HCT116 (cell line): ENCODE measurements around the gene ARHGAP45. TPM values are rescaled to one million over a fixed set of nuclear protein-coding genes. Genes with fewer than 3 reads are reported as not detected.

Experiments used
- ATAC-seq: fragments of 200-7000 bp; cut with Tn5 transposase; 2 replicates; pipeline ENCODE4 v1.9.1; 2020; ENCODE audit warnings: mild to moderate bottlenecking, moderate library complexity
- BruUV-seq: library from RNA; stranded (reverse); fragments of 400-500 nt; replicated peaks from 2 replicates; lab custom pipeline; 2021; lab: Mats Ljungman, UMichigan
- CTCF ChIA-PET: fragments of 300-600 bp; sonication (Branson Sonifier 250); formaldehyde crosslinking; loops from one replicate; lab custom pipeline; 2021; ENCODE audit warnings: antibody characterized with exemption; lab: Charles Lee
- POLR2A ChIA-PET: fragments of 300-600, 350-600 bp; sonication (Branson Sonifier 250); formaldehyde crosslinking; loops from one replicate; lab custom pipeline; 2021; ENCODE audit warnings: antibody characterized with exemption; lab: Charles Lee
- RAD21 ChIA-PET, 2 experiments: fragments of 300-600 bp; sonication (Branson Sonifier 250); formaldehyde crosslinking; loops; one replicate each; lab custom pipeline; 2023; ENCODE audit warnings: low total read pairs in 2 of 2; ENCODE audit not compliant: uncharacterized antibody in 2 of 2, unreplicated experiment in 2 of 2, low non-redundant PET in 1 of 2; lab: Charles Lee
- DNase-seq: peaks from one replicate; pipeline ENCODE4 v3.0.0-alpha.2; 2010; ENCODE audit warnings: low read depth, low spot score
- H2AFZ ChIP-seq: fragments of 200-600 bp; shearing (Covaris generic), sonication (generic); 2 replicates; pipeline ENCODE4 v1.6.1; 2017; ENCODE audit warnings: low read depth, mixed run types, mixed read lengths, antibody characterized with exemption, low read length; ENCODE audit not compliant: poor library complexity, severe bottlenecking
- H3K27ac ChIP-seq: 2 replicates; pipeline ENCODE4 v1.5.1; 2012; ENCODE audit warnings: low read depth, low read length
- H3K27me3 ChIP-seq: fragments of 200-600 bp; sonication (generic); 2 replicates; pipeline ENCODE4 v1.6.1; 2016; ENCODE audit warnings: mixed run types, low read length, mixed read lengths; ENCODE audit not compliant: insufficient read depth
- H3K36me3 ChIP-seq, 2 experiments: fragments of 200-500 bp in 1 of 2; fragments of 200-600 bp in 1 of 2; sonication (Bioruptor generic) in 1 of 2; sonication (generic) in 1 of 2; 2 replicates each; pipeline versions ENCODE4 v1.5.1 to v1.6.1; 2014 to 2016; ENCODE audit warnings: low read length in 2 of 2, inconsistent platforms in 1 of 2, mixed read lengths in 1 of 2, mixed run types in 1 of 2; ENCODE audit not compliant: insufficient read depth in 2 of 2, control insufficient read depth in 1 of 2
- H3K4me1 ChIP-seq, 2 experiments: fragments of 200-600 bp in 1 of 2; sonication (generic) in 1 of 2; 2 replicates each; pipeline versions ENCODE4 v1.5.1 to v1.6.1; 2012 to 2017; ENCODE audit warnings: low read length in 2 of 2, inconsistent platforms in 1 of 2, mild to moderate bottlenecking in 1 of 2, mixed read lengths in 1 of 2, mixed run types in 1 of 2, moderate library complexity in 1 of 2; ENCODE audit not compliant: insufficient read depth in 2 of 2, control insufficient read depth in 1 of 2
- H3K4me2 ChIP-seq: fragments of 200-600 bp; sonication (generic); 2 replicates; pipeline ENCODE4 v1.6.1; 2017; ENCODE audit warnings: mixed run types, low read length, mixed read lengths
- H3K4me3 ChIP-seq, 2 experiments: fragments of 200-600 bp in 1 of 2; sonication (generic) in 1 of 2; replicated peaks in 1 of 2; 2 replicates each; pipeline ENCODE4 v1.5.1; 2011 to 2016; ENCODE audit warnings: low read length in 2 of 2, control low read depth in 1 of 2, low read depth in 1 of 2, mild to moderate bottlenecking in 1 of 2, mixed read lengths in 1 of 2, mixed run types in 1 of 2
- H3K79me2 ChIP-seq: fragments of 200-600 bp; sonication (generic); 2 replicates; pipeline ENCODE4 v1.6.1; 2017; ENCODE audit warnings: mild to moderate bottlenecking, mixed run types, low read length, moderate library complexity, mixed read lengths; ENCODE audit not compliant: insufficient read depth
- H3K9ac ChIP-seq: fragments of 200-600 bp; sonication (generic); 2 replicates; pipeline ENCODE4 v1.6.1; 2016; ENCODE audit warnings: low read length, mixed read lengths
- H3K9me2 ChIP-seq: fragments of 200-600 bp; sonication (generic), shearing (Covaris generic); 2 replicates; pipeline ENCODE4 v1.6.1; 2017; ENCODE audit warnings: mixed run types, mild to moderate bottlenecking, moderate library complexity; ENCODE audit not compliant: insufficient read depth
- H3K9me3 ChIP-seq, 2 experiments: fragments of 200-500 bp in 1 of 2; fragments of 200-600 bp in 1 of 2; sonication (Bioruptor generic) in 1 of 2; sonication (generic) in 1 of 2; 2 replicates each; pipeline ENCODE4 v1.6.1; 2014 to 2017; ENCODE audit warnings: low read length in 2 of 2, mixed read lengths in 2 of 2, inconsistent platforms in 1 of 2, low read depth in 1 of 2, mild to moderate bottlenecking in 1 of 2, mixed run types in 1 of 2, moderate library complexity in 1 of 2; ENCODE audit not compliant: control insufficient read depth in 1 of 2, insufficient read depth in 1 of 2
- H4K20me1 ChIP-seq: fragments of 200-600 bp; sonication (generic), shearing (Covaris generic); 2 replicates; pipeline ENCODE4 v1.6.1; 2017; ENCODE audit warnings: mixed run types, mild to moderate bottlenecking, moderate library complexity; ENCODE audit not compliant: insufficient read depth
- CBX3 ChIP-seq: IDR thresholded peaks from 2 replicates; pipeline ENCODE4 v1.6.1; 2012; ENCODE audit warnings: low read depth
- EGR1 ChIP-seq: IDR thresholded peaks from 2 replicates; pipeline ENCODE4 v1.6.1; 2012; ENCODE audit warnings: low read depth
- ELF1 ChIP-seq: IDR thresholded peaks from 2 replicates; pipeline ENCODE4 v1.6.1; 2012; ENCODE audit warnings: low read depth, borderline replicate concordance
- EZH2 ChIP-seq: fragments of 200-600 bp; sonication (generic); IDR thresholded peaks from 2 replicates; pipeline ENCODE4 v1.6.1; 2017; ENCODE audit warnings: antibody characterized with exemption, mixed run types
- FOSL1 ChIP-seq: IDR thresholded peaks from 2 replicates; pipeline ENCODE4 v1.6.1; 2012; ENCODE audit warnings: low read depth
- JUND ChIP-seq: IDR thresholded peaks from 2 replicates; pipeline ENCODE4 v1.6.1; 2012
- POLR2A ChIP-seq: IDR thresholded peaks from 2 replicates; pipeline ENCODE4 v1.7.0; 2011; ENCODE audit warnings: borderline replicate concordance; ENCODE audit not compliant: insufficient read depth, insufficient read length; ENCODE audit errors: extremely low read depth
- POLR2AphosphoS5 ChIP-seq: IDR thresholded peaks from 2 replicates; pipeline ENCODE4 v1.6.1; 2011; ENCODE audit warnings: mild to moderate bottlenecking, low read depth, low read length, moderate library complexity
- RAD21 ChIP-seq: IDR thresholded peaks from 2 replicates; pipeline ENCODE4 v1.6.1; 2012; ENCODE audit warnings: low read depth, mild to moderate bottlenecking
- SIN3A ChIP-seq: IDR thresholded peaks from 2 replicates; pipeline ENCODE4 v1.6.1; 2012; ENCODE audit warnings: low read depth
- SP1 ChIP-seq: IDR thresholded peaks from 2 replicates; pipeline ENCODE4 v1.6.1; 2012; ENCODE audit warnings: low read depth
- TCF7L2 ChIP-seq: IDR thresholded peaks from 2 replicates; pipeline ENCODE4 v1.7.0; 2011; ENCODE audit warnings: borderline replicate concordance, inconsistent platforms; ENCODE audit not compliant: insufficient read depth, insufficient read length; ENCODE audit errors: extremely low read depth
- YY1 ChIP-seq: IDR thresholded peaks from 2 replicates; pipeline ENCODE4 v1.6.1; 2011; ENCODE audit warnings: low read length, low read depth, moderate library complexity, mild to moderate bottlenecking; ENCODE audit not compliant: insufficient replicate concordance; ENCODE audit errors: extremely low read depth
- ZNF274 ChIP-seq: fragments of 200-500 bp; sonication (Bioruptor generic); IDR thresholded peaks from 2 replicates; pipeline ENCODE4 v1.6.1; 2014; ENCODE audit warnings: mild to moderate bottlenecking, low read depth, low read length, inconsistent platforms
- intact Hi-C: fragments of 100-400 bp; cut with micrococcal nuclease; formaldehyde crosslinking; loops from 2 replicates; pipeline ENCODE4 v1.10.0; 2022
- total RNA-seq: library from RNA; stranded (reverse); gene quantifications from one replicate; pipeline ENCODE4 v1.2.1, GENCODE V29; 2021; ENCODE audit not compliant: unreplicated experiment
- TF ChIP-seq, protein P1 (sequence below): IDR thresholded peaks from 2 replicates; pipeline ENCODE4 v1.6.1; 2011; ENCODE audit warnings: mild to moderate bottlenecking, low read length, moderate library complexity; ENCODE audit not compliant: insufficient replicate concordance; ENCODE audit errors: extremely low read depth
- TF ChIP-seq, protein P2 (sequence below): IDR thresholded peaks from 2 replicates; pipeline ENCODE4 v1.6.1; 2012
- TF ChIP-seq, protein P3 (sequence below), 3 experiments: fragments of 200-600 bp in 1 of 3; sonication (generic) in 1 of 3; IDR thresholded peaks in 2 of 3; conservative IDR thresholded peaks in 1 of 3; 2 replicates each; pipeline ENCODE4 v1.5.1; 2012 to 2017; ENCODE audit warnings: low read depth in 2 of 3, low read length in 2 of 3, antibody characterized with exemption in 1 of 3, borderline replicate concordance in 1 of 3, control low read depth in 1 of 3, mild to moderate bottlenecking in 1 of 3, mixed read lengths in 1 of 3, mixed run types in 1 of 3, moderate library complexity in 1 of 3; ENCODE audit not compliant: insufficient read depth in 1 of 3
- TF ChIP-seq, protein P4 (sequence below): IDR thresholded peaks from 2 replicates; pipeline ENCODE4 v1.6.1; 2012; ENCODE audit warnings: low read depth
- TF ChIP-seq, protein P5 (sequence below): IDR thresholded peaks from 2 replicates; pipeline ENCODE4 v1.6.1; 2012

Gene ARHGAP45
- total RNA-seq, 1 experiment from 2014 or later: 30.4 TPM

DNA sequence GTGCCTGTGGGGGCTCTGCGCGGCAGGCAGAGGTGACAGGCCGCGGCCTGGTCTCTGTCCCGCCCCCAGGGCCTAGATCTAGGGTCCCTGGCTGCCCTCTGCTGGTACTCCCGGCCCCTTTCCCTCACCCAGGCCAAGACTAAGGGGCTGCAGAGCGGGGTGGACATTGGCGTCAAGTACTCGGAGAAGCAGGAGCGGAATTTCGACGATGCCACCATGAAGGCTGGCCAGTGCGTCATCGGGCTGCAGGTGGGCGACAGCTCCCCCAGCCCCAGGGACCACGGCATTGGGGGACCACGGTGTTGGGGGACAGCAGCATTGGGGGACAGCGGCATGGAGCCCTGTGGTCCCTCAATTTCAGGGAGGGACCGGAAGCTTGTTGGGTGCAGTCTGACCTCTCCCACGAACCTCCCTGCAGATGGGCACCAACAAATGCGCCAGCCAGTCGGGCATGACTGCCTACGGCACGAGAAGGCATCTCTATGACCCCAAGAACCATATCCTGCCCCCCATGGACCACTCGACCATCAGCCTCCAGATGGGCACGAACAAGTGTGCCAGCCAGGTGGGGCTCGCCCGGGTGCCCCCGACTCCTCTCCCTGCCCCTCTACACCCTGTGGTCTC is 30.9 kb upstream of the ARHGAP45 start:
- Histone ChIP-seq H3K27ac (0 out of 2 replicates have a peak overlapping the region, but pooled peaks have one; percentile 6), H3K4me1 (peaks cover 6 to 34% of the 10 kb centered on the region in 2 experiments; a peak in 3 of 4 replicates), H4K20me1 (no peaks in the 10 kb centered on the region), H3K9ac (no peak overlapping the region), H3K36me3 (peaks cover 18 to 21% of the 10 kb centered on the region in 2 experiments; a peak in 3 of 4 replicates), H3K79me2 (peaks cover 23% of the 10 kb centered on the region; the same call in 1 of the 2 replicates), H3K9me2 (no peaks in the 10 kb centered on the region), H3K27me3 (no peaks in the 10 kb centered on the region), H3K4me2 (no peak overlapping the region), H3K9me3 (no peaks in the 10 kb centered on the region), H2AFZ (no peak overlapping the region), H3K4me3 (no peak overlapping the region)
- intact Hi-C loops: no loop called here
- DNase-seq (no peak), ATAC-seq (no peak)
- BruUV-seq: no TSS peak
- TF ChIP-seq, protein P1, sequence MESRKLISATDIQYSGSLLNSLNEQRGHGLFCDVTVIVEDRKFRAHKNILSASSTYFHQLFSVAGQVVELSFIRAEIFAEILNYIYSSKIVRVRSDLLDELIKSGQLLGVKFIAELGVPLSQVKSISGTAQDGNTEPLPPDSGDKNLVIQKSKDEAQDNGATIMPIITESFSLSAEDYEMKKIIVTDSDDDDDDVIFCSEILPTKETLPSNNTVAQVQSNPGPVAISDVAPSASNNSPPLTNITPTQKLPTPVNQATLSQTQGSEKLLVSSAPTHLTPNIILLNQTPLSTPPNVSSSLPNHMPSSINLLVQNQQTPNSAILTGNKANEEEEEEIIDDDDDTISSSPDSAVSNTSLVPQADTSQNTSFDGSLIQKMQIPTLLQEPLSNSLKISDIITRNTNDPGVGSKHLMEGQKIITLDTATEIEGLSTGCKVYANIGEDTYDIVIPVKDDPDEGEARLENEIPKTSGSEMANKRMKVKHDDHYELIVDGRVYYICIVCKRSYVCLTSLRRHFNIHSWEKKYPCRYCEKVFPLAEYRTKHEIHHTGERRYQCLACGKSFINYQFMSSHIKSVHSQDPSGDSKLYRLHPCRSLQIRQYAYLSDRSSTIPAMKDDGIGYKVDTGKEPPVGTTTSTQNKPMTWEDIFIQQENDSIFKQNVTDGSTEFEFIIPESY: no peak
- TF ChIP-seq POLR2A (no peak), RAD21 (no peak), EGR1 (no peak), YY1 (no peak), POLR2AphosphoS5 (no peak), TCF7L2 (no peak), JUND (no peak), CBX3 (no peak), SP1 (no peak), ZNF274 (no peak), EZH2 (no peak), FOSL1 (no peak), ELF1 (no peak), SIN3A (no peak)
- TF ChIP-seq, protein P2, sequence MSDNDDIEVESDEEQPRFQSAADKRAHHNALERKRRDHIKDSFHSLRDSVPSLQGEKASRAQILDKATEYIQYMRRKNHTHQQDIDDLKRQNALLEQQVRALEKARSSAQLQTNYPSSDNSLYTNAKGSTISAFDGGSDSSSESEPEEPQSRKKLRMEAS: no peak
- TF ChIP-seq, protein P3, sequence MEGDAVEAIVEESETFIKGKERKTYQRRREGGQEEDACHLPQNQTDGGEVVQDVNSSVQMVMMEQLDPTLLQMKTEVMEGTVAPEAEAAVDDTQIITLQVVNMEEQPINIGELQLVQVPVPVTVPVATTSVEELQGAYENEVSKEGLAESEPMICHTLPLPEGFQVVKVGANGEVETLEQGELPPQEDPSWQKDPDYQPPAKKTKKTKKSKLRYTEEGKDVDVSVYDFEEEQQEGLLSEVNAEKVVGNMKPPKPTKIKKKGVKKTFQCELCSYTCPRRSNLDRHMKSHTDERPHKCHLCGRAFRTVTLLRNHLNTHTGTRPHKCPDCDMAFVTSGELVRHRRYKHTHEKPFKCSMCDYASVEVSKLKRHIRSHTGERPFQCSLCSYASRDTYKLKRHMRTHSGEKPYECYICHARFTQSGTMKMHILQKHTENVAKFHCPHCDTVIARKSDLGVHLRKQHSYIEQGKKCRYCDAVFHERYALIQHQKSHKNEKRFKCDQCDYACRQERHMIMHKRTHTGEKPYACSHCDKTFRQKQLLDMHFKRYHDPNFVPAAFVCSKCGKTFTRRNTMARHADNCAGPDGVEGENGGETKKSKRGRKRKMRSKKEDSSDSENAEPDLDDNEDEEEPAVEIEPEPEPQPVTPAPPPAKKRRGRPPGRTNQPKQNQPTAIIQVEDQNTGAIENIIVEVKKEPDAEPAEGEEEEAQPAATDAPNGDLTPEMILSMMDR (IDR thresholded peaks at IDR 0.05 in 2 of 3, conservative IDR thresholded peaks at IDR 0.05 in 1 of 3; ENCODE audit: borderline replicate concordance in 1 of 3, insufficient read depth in 1 of 3, low read depth in 2 of 3, low read length in 2 of 3): no peak
- TF ChIP-seq, protein P4, sequence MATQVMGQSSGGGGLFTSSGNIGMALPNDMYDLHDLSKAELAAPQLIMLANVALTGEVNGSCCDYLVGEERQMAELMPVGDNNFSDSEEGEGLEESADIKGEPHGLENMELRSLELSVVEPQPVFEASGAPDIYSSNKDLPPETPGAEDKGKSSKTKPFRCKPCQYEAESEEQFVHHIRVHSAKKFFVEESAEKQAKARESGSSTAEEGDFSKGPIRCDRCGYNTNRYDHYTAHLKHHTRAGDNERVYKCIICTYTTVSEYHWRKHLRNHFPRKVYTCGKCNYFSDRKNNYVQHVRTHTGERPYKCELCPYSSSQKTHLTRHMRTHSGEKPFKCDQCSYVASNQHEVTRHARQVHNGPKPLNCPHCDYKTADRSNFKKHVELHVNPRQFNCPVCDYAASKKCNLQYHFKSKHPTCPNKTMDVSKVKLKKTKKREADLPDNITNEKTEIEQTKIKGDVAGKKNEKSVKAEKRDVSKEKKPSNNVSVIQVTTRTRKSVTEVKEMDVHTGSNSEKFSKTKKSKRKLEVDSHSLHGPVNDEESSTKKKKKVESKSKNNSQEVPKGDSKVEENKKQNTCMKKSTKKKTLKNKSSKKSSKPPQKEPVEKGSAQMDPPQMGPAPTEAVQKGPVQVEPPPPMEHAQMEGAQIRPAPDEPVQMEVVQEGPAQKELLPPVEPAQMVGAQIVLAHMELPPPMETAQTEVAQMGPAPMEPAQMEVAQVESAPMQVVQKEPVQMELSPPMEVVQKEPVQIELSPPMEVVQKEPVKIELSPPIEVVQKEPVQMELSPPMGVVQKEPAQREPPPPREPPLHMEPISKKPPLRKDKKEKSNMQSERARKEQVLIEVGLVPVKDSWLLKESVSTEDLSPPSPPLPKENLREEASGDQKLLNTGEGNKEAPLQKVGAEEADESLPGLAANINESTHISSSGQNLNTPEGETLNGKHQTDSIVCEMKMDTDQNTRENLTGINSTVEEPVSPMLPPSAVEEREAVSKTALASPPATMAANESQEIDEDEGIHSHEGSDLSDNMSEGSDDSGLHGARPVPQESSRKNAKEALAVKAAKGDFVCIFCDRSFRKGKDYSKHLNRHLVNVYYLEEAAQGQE: no peak
- TF ChIP-seq, protein P5, sequence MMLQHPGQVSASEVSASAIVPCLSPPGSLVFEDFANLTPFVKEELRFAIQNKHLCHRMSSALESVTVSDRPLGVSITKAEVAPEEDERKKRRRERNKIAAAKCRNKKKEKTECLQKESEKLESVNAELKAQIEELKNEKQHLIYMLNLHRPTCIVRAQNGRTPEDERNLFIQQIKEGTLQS: no peak
- RAD21 ChIA-PET: no interaction called here
- POLR2A ChIA-PET: no interaction called here
- CTCF ChIA-PET: no interaction called here
